Loucy (cell line): ENCODE measurements around the gene SMAD3.

Source experiments
- H2AFZ ChIP-seq: fragments of 200-600 bp; sonication (generic); 2 replicates; pipeline ENCODE4 v1.6.0; 2016; ENCODE audit warnings: antibody characterized with exemption, mild to moderate bottlenecking, low read length, moderate library complexity
- H3F3A ChIP-seq: fragments of 200-600 bp; 2 replicates; pipeline ENCODE4 v1.6.0; 2016; ENCODE audit warnings: antibody characterized with exemption, low read depth, mild to moderate bottlenecking
- H3K27me3 ChIP-seq: fragments of 200-600 bp; sonication (generic); 2 replicates; pipeline ENCODE4 v1.6.1; 2014; ENCODE audit warnings: low read length, mild to moderate bottlenecking; ENCODE audit not compliant: insufficient read depth, poor library complexity, severe bottlenecking
- H3K36me3 ChIP-seq: fragments of 200-600 bp; sonication (generic); 2 replicates; pipeline ENCODE4 v1.6.1; 2016; ENCODE audit warnings: low read length; ENCODE audit not compliant: insufficient read depth
- H3K4me1 ChIP-seq: fragments of 200-600 bp; sonication (generic); 2 replicates; pipeline ENCODE4 v1.5.1; 2014; ENCODE audit warnings: low read length, mild to moderate bottlenecking; ENCODE audit not compliant: insufficient read depth, poor library complexity, severe bottlenecking
- H3K4me2 ChIP-seq: fragments of 200-600 bp; sonication (generic); 2 replicates; pipeline ENCODE4 v1.6.0; 2014; ENCODE audit warnings: antibody characterized with exemption, low read length, low read depth, mild to moderate bottlenecking; ENCODE audit not compliant: poor library complexity, severe bottlenecking
- H3K4me3 ChIP-seq: fragments of 200-600 bp; sonication (generic); 2 replicates; pipeline ENCODE4 v1.5.1; 2014; ENCODE audit warnings: low read length, mild to moderate bottlenecking, mixed read lengths; ENCODE audit not compliant: poor library complexity, severe bottlenecking
- H3K79me2 ChIP-seq: fragments of 200-600 bp; sonication (generic); 2 replicates; pipeline ENCODE4 v1.6.1; 2014; ENCODE audit warnings: low read length; ENCODE audit not compliant: insufficient read depth
- H3K9ac ChIP-seq: fragments of 200-600 bp; sonication (generic); 2 replicates; pipeline ENCODE4 v1.6.0; 2014; ENCODE audit warnings: mild to moderate bottlenecking, low read depth, low read length, moderate library complexity; ENCODE audit not compliant: poor library complexity, severe bottlenecking
- H3K9me2 ChIP-seq: fragments of 200-600 bp; sonication (generic); replicated peaks from 2 replicates; pipeline ENCODE4 v1.6.1; 2016; ENCODE audit warnings: low read depth, low read length, mixed read lengths
- H3K9me3 ChIP-seq: fragments of 200-600 bp; sonication (generic); 2 replicates; pipeline ENCODE4 v1.6.1; 2014; ENCODE audit warnings: mild to moderate bottlenecking, antibody characterized with exemption, low read length, low read depth; ENCODE audit not compliant: insufficient read depth
- H4K20me1 ChIP-seq: fragments of 200-600 bp; sonication (generic); 2 replicates; pipeline ENCODE4 v1.6.0; 2014; ENCODE audit warnings: antibody characterized with exemption, low read length, mild to moderate bottlenecking; ENCODE audit not compliant: insufficient read depth, poor library complexity, severe bottlenecking
- EZH2phosphoT487 ChIP-seq: fragments of 200-600 bp; IDR thresholded peaks from 2 replicates; pipeline ENCODE4 v1.6.1; 2018; ENCODE audit warnings: antibody characterized with exemption, mild to moderate bottlenecking, moderate library complexity, borderline replicate concordance
- TF ChIP-seq, protein P1 (sequence below): fragments of 200-600 bp; sonication (generic); conservative IDR thresholded peaks from 2 replicates; pipeline ENCODE4 v1.5.1; 2014; ENCODE audit warnings: mild to moderate bottlenecking, antibody characterized with exemption, low read length

Gene SMAD3

DNA sequence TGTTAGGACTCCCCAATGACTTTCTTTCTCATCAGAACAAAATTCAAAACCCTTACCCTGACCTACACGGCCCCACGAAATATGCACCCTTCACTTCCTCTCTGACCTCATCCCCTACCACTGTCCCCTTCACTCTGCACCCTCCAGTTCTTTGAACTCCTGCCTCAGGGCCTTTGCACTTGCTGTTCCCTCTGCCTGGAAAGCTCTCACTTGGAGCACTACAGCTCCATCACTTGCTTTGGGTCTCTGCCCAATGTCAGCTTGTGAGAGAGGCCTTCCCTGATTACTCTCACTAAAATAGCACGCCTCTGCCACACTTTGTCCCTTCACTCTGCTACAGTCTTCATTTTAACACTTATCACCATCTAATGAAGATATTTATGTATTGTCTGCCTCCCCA is 32.8 kb upstream of the SMAD3 start:
- Histone ChIP-seq H4K20me1 (no peaks in the 10 kb centered on the region), H3K4me2 (no peak overlapping the region), H3K4me3 (no peak overlapping the region), H3K36me3 (no peaks in the 10 kb centered on the region), H2AFZ (no peak overlapping the region), H3K9me2 (no peaks in the 10 kb centered on the region), H3F3A (no peaks in the 10 kb centered on the region), H3K27me3 (no peaks in the 10 kb centered on the region), H3K4me1 (no peaks in the 10 kb centered on the region), H3K9me3 (no peaks in the 10 kb centered on the region), H3K9ac (no peak overlapping the region), H3K79me2 (no peaks in the 10 kb centered on the region)
- no peak for TF ChIP-seq EZH2phosphoT487
- TF ChIP-seq, protein P1, sequence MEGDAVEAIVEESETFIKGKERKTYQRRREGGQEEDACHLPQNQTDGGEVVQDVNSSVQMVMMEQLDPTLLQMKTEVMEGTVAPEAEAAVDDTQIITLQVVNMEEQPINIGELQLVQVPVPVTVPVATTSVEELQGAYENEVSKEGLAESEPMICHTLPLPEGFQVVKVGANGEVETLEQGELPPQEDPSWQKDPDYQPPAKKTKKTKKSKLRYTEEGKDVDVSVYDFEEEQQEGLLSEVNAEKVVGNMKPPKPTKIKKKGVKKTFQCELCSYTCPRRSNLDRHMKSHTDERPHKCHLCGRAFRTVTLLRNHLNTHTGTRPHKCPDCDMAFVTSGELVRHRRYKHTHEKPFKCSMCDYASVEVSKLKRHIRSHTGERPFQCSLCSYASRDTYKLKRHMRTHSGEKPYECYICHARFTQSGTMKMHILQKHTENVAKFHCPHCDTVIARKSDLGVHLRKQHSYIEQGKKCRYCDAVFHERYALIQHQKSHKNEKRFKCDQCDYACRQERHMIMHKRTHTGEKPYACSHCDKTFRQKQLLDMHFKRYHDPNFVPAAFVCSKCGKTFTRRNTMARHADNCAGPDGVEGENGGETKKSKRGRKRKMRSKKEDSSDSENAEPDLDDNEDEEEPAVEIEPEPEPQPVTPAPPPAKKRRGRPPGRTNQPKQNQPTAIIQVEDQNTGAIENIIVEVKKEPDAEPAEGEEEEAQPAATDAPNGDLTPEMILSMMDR, result no peak

DNA sequence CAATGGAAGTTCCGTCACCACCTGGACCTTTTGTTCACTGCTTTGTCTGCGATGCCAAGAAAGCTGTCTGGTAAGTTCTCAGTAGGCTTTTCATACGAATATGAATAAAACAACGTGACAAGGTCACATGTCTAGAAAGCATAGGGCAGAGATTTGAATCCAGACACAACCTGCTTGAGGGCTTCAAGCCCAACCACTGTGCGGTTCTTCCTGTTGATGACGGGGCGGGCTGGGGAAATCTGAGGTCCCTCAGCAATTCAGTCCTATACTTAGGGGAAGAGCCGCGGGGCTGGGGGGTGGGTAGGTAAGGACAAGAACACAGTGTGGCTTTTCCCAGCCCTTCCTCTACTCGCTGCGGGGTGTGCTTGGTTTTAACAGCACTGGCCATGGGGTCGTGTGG is 32.4 kb upstream of the SMAD3 start:
- Histone ChIP-seq H3K9ac (no peak overlapping the region), H3K4me3 (no peak overlapping the region), H2AFZ (no peak overlapping the region), H4K20me1 (no peaks in the 10 kb centered on the region), H3F3A (no peaks in the 10 kb centered on the region), H3K4me1 (no peaks in the 10 kb centered on the region), H3K36me3 (no peaks in the 10 kb centered on the region), H3K9me2 (no peaks in the 10 kb centered on the region), H3K79me2 (no peaks in the 10 kb centered on the region), H3K4me2 (no peak overlapping the region), H3K9me3 (no peaks in the 10 kb centered on the region), H3K27me3 (no peaks in the 10 kb centered on the region)
- no peak for TF ChIP-seq EZH2phosphoT487
- TF ChIP-seq, protein P1, result no peak

DNA sequence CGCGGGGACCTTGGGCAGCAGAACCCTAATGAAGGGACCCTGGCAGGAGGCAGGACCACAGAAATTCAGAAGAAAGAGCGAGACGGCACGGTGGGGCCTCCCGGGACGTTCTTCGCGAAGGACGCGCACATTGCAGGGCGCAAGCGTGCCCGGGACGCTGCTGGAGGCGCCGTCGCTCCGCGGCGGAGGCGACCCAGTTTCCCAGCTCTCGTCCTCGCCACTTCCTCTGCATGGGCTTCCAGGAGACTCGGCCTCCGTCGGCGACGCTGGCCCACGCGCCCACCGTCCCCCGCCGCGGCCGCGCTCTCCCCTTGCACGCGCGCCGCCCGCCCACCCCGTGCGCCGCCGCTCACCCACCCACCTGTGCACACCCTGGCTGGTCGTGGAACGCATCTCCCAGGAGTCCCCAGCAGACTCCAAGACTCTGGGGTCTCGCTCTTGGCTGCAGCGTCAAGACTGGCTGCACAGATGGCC is 31.8 kb upstream of the SMAD3 start:
- TF ChIP-seq, protein P1, result no peak
- TF ChIP-seq EZH2phosphoT487, result no peak
- no peak overlapping the region for H2AFZ ChIP-seq
- no peaks in the 10 kb centered on the region for H3K4me1 ChIP-seq
- H3K27me3 ChIP-seq, result no peaks in the 10 kb centered on the region
- H3K79me2 ChIP-seq, result no peaks in the 10 kb centered on the region
- H3F3A ChIP-seq, result no peaks in the 10 kb centered on the region
- H3K9ac ChIP-seq, result no peak overlapping the region
- no peaks in the 10 kb centered on the region for H4K20me1 ChIP-seq
- H3K9me3 ChIP-seq, result no peaks in the 10 kb centered on the region
- no peaks in the 10 kb centered on the region for H3K36me3 ChIP-seq
- no peak overlapping the region for H3K4me3 ChIP-seq
- no peak overlapping the region for H3K4me2 ChIP-seq
- H3K9me2 ChIP-seq, result no peaks in the 10 kb centered on the region
